SKM-1 (cell line): ENCODE data around the gene PAGE5.

Source experiments
- DNase-seq: peaks from one replicate; lab custom pipeline; 2025; ENCODE audit not compliant: unreplicated experiment; lab: John Stamatoyannopoulos, UW

Gene PAGE5, protein sequence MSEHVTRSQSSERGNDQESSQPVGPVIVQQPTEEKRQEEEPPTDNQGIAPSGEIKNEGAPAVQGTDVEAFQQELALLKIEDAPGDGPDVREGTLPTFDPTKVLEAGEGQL

DNA sequence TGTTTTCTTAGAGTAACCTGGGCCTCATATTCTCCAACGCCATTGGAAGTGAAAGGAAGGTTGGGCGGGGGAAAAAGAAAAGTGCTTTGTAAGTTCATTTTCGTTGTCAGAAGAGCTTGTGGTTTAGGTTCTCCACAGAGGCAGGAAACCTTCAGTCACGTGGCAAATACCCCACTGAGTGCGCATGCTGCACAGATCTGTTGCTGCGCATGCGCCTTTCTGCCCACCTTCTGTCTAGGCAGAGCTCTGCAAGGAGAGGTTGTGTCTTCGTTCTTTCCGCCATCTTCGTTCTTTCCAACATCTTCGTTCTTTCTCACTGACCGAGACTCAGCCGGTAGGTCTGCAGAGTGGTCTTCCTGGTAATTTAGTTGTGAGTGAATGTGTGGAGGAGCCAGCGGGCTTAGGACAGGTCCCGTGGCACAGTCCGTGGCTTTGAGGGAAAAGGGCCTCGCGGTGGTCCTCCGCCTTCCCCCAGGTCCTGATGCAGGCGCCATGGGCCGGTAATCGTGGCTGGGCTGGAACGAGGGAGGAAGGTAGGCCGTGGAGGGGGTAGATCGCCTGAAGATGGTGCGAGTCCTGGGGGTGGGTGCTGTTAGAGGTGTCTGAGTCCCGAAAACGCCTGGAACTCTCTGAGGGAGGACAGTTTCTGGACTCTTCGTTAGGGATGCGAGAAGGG is at the start of gene PAGE5:
TSS of gene PAGE5 (plus strand) at position 228 of the 676 bp plus-strand sequence. CDS start 1,037 bp downstream, outside the sequence.
- no peak for DNase-seq

DNA sequence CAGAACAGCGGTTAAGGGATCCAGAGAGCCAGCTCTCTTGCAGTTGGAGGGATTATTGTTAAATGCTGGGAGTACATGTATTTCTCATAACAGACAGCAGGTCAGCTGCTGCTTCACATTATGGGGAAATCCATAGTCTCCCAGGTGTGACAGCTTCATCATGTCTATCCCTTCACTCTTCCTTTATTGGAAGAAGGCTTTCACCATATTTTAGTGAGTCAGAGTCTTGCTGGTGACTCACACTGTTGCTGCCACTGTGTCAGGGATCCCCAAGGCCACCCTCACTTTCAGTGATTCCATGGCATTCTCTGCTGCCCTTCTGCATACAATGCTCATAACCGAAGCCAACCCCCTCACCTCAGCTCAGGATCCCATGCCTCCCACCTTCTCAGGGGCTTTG is 32.9 kb upstream of the PAGE5 start:
- DNase-seq: no peak

DNA sequence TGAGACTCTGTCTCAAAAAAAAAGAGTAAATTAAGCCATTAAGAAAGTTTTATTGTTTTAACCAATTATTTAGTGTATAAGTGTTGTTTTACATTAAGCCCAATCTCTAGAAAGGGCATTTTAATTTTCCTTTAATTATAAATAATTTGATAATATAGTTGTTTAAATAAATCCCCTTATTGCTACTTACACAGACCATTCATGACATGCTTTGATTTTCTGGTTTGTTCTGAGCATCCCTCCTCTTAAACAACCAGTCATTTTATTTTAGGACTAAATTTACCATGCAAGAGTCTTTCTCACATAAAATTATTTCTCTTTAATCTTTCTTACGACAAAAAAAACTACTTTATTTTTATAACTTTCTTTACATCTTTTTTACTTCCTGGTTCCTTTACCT is 23.5 kb upstream of the PAGE5 start:
- no peak for DNase-seq

DNA sequence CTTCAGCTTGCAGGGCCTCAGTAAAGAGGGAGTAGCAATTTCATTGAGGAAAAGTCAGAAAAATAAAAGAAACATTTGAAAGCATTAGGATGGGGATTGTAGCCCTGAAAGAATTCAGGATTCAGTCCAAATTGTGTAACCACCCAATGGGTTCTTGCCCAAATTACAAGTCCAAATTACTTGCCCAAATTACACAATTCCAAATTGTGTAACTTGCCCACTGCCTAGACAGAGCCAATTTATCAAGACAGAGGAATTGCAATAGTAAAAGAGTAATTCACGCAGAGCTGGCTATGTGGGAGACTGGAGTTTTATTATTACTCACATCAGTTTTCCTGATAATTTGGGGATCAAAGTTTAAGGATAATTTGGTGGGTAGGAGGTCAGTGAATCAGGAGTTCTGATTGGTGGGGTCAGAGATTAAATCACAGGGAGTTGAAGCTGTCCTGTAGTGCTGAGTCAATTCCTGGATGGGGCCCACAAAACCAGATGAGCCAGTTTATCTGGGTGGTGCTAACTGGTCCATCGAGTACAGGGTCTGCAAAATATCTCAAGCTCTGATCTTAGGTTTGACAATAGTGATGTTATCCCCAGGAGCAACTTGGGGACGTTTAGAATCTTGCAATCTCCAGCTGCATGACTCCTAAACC is 18.1 kb upstream of the PAGE5 start:
- DNase-seq: no peak

DNA sequence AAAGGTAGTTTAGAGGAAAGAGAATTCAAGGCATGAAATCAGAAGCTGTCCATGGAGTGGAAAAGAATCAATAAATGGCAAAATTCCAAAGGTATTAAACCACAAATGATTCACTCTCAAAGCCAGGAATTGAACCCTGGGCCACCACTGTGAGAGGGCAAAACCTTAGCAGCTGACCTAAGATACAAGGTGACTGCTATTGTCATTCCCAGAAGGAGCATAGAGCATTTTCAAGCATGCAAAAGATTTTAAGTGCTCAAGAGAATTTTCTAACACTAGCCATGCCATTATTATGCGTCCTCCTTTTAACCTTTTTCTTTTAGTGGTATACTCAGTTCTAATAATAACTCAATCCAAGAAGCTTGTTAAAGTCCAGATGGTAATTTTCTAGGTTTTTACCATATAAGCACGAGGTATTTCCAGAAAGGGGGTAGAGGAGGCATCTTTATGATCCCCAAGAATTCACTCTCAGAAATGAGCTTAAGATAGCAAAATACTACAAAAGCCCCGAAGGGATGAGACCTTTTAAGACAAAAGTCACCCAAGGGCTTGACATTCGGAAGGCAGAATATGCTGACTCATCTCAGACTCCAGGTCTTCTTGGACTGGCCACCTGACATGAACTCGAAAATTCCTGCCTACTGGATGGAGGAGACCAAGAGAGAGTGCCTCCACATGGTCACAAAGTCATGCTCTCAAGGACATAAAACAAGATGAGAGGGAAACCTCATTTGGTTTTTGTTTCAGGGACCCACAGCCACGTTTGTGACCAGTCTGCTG is 13.8 kb upstream of the PAGE5 start:
- DNase-seq: no peak

DNA sequence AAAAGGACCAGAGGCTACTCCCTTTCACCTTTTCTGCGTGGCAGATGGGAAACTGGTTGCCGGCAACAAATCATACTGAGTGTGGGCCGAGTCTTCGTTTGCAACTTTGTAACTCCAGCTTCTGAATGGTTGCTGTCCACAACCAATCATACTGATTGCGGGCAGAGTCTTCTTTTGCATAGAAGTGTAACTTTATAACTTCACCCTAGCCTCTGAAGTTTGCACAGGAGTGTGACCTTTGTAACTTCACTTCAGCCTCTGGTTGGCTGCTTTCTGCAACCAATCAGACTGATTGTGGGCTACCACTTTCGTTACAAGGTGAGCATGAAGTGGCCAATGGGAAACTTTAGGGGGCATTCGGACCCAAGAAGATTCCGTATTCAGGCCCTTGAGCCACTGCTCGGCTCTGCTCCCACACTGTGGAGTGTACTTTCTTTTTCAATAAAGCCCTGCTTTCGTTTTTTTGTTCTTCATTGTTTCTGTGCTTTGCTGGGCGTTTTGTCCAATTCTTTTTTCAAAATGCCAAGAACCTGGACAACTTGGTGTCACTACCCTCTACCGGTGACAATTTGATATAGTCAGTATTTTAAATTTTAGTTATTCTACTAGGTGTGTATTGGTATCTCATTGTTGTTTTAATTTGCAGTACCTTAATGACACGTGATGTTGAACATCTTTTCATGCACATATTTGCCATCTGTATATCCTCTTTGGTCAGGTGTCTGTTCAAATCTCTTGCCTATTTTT is 9.0 kb upstream of the PAGE5 start:
- no peak for DNase-seq

DNA sequence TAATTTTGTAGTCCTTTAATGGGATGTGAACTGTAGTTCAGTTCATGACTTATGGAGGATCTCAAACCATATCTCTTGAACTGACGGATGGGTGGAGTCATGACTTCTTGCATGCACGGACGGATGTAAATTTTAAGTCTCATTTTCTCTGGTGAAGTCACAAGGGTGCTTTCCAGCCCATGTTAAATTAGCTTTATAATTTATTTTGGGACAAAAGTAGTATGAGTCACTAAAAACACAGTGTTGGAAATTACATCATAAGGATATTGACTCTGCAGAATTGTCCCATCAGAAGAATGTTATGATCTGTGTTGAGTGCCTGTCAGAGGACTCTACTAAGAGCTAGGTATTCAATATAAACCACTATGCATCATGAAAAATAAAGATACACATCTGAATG is 6.8 kb upstream of the PAGE5 start:
- DNase-seq: no peak

DNA sequence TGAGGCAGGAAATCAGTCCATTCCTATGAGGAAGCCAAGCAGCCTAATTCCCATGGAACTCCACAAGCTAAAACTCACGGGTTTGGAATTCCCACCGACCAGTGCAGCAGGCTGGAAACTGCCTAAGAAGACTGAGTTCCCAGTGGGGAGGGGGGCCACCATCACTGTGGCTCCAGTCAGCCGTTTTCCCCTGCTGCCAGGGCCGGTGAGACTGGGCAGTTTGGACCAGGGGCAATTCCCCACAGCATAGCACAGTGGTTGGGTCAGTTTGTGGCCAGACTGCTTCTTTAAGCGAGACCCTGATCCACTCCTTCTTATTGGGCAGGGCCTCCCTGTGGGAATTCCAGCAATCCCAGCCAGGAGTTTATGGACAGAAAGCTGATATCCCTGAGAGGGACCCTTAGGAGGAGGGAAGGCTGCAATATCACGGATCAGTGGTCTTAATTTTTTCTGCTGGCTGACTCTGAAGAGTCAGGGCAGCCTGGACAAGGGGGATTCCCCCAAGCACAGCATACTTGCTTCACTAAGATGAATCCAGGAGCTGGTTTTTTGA is 20.7 kb downstream of the PAGE5 start:
- DNase-seq: no peak

DNA sequence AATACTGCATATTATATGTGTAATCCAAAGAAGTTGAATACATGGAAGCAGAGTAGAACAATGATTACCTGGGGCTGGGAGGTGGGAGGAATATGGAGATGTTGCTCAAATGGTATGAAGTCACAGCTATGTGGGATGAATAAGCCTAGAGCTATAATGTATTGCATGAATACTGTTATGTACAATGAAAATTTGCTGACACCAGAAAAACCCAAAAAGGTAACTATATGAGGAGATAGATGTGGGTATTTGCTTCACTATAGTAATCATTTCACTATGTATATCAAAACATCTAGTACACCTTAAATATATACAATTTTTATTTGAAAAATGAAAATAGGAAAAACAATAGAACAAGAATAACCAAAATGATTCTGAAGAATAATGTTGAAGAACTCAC is 33.4 kb downstream of the PAGE5 start:
- no peak for DNase-seq

DNA sequence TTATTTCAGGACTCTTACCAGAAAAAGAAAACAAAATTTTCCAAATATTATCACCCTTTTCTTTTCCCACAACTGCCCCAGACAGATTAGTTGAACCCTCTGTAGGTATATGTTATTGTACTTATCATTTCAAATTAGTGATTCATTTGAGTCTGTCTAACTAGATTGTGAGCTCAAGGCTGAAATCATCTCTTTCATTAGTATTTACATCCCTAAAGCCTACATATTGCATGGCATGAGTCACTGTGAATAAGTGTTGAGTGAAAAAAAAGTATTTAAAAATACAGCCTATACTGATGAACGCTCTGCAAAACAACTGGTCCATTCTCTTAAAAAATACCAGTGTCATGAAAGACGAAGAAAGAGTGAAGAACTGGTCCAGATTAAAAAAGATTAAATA is 40.7 kb downstream of the PAGE5 start:
- no peak for DNase-seq

DNA sequence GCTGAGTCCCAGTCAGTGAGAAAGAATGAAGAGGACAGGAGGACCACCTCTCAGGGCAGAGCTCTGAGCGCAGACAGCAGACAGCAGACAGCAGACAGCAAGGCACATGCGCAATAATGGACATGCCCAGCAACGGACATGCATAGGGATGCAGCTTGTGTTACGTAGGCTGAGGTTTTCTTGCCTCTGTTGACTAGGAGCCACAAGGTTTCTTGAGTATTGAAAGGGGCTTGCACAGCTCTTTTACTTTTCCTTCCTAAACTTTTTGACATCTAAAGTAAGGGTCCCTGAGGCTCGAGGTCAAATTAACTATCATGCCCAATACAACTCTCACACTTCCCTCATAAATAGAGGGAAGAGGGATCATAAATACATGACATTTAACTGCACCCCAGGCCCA is 44.7 kb downstream of the PAGE5 start, which contains the start of gene PAGE3:
TSS of gene PAGE3 (minus strand) at position 101 of the 400 bp plus-strand sequence. CDS start 1,013 bp downstream, outside the sequence.
- no peak for DNase-seq
